ENCODE results near the gene IL1R2. TPM values are rescaled to one million over a fixed set of nuclear protein-coding genes. Genes with fewer than 3 reads are reported as not detected.

IL1R2 gene
- total RNA-seq, 3 donors from 2014 or later: 17.9 to 40.3 (median 39.8) TPM

DNA sequence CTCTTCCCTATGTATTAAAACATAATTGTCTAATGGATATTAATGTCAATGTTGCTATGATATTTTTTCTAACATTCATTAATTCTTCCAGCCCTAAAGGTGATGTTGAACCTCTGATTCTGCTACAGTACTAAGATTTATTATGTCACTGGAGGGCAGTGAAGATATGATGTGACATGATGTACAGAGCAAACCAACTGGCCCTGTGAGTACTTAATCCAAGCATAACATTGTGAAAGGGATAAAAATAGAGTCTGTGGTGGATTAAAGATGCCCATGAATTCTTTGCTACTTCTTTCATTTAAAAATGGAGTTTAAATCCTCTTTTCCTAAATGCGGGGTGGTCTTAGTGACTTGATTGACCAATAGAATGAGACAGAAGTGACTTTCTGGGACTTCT, 51.8 kb downstream of the IL1R2 start:
- H3K9me3 ChIP-seq: no peaks in the 10 kb centered on the region
- H3K4me1 ChIP-seq (ENCODE audit: low read depth): peaks cover 4% of the 10 kb centered on the region
- ATAC-seq (no peak), DNase-seq (no peak)
- no peaks in the 10 kb centered on the region for H3K36me3 ChIP-seq (ENCODE audit: low read depth)
- H3K4me3 ChIP-seq: no peak overlapping the region
- TF ChIP-seq, protein P1, sequence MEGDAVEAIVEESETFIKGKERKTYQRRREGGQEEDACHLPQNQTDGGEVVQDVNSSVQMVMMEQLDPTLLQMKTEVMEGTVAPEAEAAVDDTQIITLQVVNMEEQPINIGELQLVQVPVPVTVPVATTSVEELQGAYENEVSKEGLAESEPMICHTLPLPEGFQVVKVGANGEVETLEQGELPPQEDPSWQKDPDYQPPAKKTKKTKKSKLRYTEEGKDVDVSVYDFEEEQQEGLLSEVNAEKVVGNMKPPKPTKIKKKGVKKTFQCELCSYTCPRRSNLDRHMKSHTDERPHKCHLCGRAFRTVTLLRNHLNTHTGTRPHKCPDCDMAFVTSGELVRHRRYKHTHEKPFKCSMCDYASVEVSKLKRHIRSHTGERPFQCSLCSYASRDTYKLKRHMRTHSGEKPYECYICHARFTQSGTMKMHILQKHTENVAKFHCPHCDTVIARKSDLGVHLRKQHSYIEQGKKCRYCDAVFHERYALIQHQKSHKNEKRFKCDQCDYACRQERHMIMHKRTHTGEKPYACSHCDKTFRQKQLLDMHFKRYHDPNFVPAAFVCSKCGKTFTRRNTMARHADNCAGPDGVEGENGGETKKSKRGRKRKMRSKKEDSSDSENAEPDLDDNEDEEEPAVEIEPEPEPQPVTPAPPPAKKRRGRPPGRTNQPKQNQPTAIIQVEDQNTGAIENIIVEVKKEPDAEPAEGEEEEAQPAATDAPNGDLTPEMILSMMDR (IDR thresholded peaks at IDR 0.05): no peak
- intact Hi-C loops (cut with DNase I, micrococcal nuclease): no loop called here

DNA sequence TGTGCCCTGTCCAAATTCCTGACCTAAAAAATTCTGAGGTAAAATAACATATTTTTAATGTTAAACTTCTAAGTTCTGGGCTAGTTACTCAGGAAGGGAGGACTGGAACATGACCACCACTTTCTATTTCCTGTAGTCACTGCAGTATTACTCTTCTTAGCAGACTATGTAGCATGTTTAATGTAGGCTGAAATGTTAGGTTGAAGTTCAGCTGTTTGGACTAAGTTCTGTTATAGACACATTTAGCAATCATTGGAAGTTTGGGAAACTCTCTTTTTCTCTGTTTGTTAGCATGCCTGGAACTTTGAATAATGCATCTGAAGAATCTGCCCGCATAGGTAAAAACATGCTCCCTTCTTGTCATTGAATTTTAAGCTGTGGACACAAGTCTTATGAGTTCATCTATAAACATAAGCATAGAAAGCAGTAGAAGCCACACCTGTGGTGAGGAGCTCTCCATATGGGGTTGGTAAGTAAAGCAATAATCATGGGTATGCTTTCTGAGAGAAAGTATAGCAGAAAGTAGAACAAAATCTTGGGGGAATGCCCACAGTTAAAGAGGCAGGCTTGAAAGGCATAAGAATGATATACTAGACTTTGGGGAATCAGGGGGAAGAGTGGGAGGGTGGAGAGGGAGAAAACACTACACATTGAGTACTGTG, 52.6 kb downstream of the IL1R2 start:
- TF ChIP-seq, protein P1 (IDR thresholded peaks at IDR 0.05): no peak
- Histone ChIP-seq H3K9me3 (no peaks in the 10 kb centered on the region), H3K4me1 (ENCODE audit: low read depth) (peaks cover 11% of the 10 kb centered on the region), H3K36me3 (ENCODE audit: low read depth) (no peaks in the 10 kb centered on the region), H3K4me3 (no peak overlapping the region)
- ATAC-seq (no peak), DNase-seq (no peak)
- intact Hi-C loops (cut with DNase I, micrococcal nuclease): no loop called here

DNA sequence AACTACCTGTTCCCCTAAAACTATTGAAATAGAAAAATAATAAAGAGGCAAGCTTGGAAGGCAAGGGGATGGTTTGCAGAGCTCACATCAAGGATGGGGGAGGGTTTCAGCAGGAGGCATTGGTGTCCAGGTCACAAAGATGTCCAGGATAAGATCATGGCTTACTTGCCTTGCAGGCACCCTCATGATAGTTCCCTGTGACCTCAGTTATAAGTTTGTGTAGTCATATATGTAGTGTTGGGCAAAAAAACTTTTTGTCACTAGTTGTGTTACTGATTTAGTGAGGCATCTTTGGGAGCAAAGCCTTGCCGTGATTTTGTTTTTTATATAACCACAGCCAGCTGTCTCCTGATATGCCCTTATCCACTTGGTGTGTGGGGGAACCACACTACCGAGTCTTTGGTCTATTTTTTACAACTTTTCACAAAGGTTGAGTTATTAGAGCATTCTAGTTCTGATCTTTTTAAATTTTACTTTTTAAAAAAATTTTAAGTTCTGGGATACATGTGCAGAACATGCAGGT, 53.3 kb downstream of the IL1R2 start:
- H3K4me1 ChIP-seq (ENCODE audit: low read depth): peaks cover 12% of the 10 kb centered on the region
- H3K36me3 ChIP-seq (ENCODE audit: low read depth): no peaks in the 10 kb centered on the region
- H3K4me3 ChIP-seq: no peak overlapping the region
- TF ChIP-seq, protein P1 (IDR thresholded peaks at IDR 0.05): no peak
- H3K9me3 ChIP-seq: no peaks in the 10 kb centered on the region
- ATAC-seq: no peak
- intact Hi-C loops (cut with DNase I, micrococcal nuclease): no loop called here
- no peak for DNase-seq

DNA sequence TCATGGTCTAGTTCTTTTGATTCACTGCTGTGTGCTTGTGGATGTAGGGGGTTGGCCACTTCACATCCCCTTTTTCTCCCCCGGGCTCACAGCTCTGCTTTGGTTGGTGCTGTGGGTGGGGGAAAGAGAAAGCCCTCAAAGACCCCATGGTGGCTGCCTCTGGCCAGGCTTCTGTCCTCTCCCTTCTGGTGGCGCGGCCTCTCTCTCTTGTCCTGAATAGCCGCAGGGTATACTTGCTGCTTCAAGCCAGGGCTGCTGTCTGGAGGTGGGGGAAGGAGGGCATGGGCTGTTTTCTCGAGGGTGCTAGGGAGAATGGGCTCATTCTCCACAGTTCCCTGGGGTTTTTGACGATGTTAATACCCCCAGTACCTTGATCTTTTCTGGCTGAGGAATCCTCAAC, 53.9 kb downstream of the IL1R2 start:
- intact Hi-C loops (cut with DNase I, micrococcal nuclease): no loop called here
- TF ChIP-seq, protein P1 (IDR thresholded peaks at IDR 0.05): no peak
- H3K36me3 ChIP-seq (ENCODE audit: low read depth): no peaks in the 10 kb centered on the region
- ATAC-seq (no peak), DNase-seq (no peak)
- peaks cover 17% of the 10 kb centered on the region for H3K4me1 ChIP-seq (ENCODE audit: low read depth)
- H3K9me3 ChIP-seq: no peaks in the 10 kb centered on the region
- H3K4me3 ChIP-seq: no peak overlapping the region

DNA sequence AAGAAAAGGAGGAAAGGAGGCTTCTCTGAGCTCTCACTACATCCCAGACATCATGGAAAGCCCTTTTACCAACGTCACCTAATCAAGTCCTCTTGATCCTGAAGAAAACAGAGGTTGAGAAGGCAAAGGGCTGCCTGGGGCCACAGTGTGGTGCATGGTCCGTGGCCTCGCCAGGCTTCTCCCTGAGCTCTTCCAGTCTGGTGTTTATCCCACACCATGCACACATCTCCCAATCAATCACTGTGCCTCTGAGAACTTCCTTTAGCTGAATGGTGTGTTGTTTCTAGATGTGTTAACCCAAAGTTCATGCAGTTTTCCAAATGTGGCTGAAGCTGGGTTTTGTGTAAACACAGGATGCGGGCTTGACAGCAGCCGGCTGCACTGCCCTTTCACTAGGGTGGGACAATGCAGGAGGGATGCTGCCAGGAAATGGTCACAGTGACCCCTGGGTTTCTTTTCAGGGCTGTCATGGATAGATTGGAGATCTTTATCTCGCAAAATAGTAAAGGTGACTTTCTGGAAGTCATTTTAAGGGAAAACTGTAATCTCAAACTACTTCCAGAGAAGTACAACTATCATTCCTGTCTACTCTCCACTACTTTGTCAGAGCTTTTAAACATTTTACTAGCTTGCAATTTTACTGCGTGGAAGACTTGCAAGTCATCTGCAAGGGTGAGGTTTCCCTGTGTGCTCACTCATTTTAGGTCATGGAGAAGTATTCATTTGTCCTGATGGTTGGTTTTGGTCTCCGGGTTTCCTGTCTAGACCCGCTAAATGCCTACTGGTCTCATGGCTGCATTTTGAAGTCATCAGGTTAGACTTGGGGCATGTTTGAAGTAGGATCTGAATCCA, 54.6 kb downstream of the IL1R2 start:
- TF ChIP-seq, protein P1 (IDR thresholded peaks at IDR 0.05): no peak
- DNase-seq (no peak), ATAC-seq (no peak)
- intact Hi-C loops (cut with DNase I, micrococcal nuclease): no loop called here
- Histone ChIP-seq H3K36me3 (ENCODE audit: low read depth) (no peaks in the 10 kb centered on the region), H3K4me3 (no peak overlapping the region), H3K9me3 (no peaks in the 10 kb centered on the region), H3K4me1 (ENCODE audit: low read depth) (peaks cover 21% of the 10 kb centered on the region)

Data from mucosa of descending colon (tissue), 3 donors.